ENCODE measurements around the gene IL2RG. TPM values are rescaled to one million over a fixed set of nuclear protein-coding genes. Genes with fewer than 3 reads are reported as not detected.

IL2RG gene
- total RNA-seq, 2 donors from 2014 or later = 1.8 to 2.6 TPM

GRCh38 chrX:71117358-71117757, 6.0 kb upstream of the IL2RG start:
- intact Hi-C loops (cut with DNase I) = no loop called here
- ATAC-seq (no peak), DNase-seq (no peak)

DNA sequence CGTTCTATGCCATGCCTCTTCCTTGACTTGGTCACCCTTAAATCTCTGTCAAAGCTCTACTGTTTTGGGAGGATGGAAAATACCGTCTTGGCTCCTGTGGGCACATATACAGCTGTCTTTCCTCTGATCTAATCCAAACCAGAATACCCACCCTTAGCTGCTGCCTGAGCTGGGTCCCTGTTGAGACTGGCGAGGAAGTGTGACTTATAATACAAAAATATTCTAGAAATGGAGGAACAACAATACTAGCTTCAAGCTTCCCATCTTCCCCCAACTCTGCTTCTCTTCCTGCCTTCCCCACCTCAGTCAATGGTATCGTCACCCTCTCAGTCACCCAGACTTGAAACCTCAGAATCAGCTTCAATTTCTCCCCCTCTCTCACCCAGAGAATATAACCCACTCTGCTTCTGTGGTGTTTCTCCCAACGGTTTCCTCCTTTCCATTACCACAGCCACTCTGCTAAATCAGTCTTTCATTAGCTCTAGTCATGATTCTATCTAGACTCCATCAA, 599 bp upstream of the IL2RG start:
- DNase-seq (no peak), ATAC-seq (no peak)
- intact Hi-C loops (cut with DNase I) = no loop called here

DNA sequence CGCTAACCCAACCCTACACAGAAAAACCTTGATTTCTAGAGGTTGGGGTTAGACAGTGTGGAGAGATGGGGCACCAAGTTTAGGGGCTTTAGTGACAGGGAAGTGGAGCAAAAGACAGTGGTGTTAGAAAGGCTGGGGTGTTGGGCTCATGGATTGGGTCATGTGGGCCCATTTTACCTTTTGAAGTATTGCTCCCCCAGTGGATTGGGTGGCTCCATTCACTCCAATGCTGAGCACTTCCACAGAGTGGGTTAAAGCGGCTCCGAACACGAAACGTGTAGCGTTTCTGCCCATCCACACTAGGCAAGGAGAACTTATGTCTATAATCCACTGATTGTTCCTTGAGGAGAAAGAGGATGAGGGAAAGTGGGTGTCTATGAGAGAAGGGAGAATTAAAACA, 2.3 kb downstream of the IL2RG start:
- ATAC-seq (no peak), DNase-seq (no peak)
- intact Hi-C loops (cut with DNase I) = no loop called here

DNA sequence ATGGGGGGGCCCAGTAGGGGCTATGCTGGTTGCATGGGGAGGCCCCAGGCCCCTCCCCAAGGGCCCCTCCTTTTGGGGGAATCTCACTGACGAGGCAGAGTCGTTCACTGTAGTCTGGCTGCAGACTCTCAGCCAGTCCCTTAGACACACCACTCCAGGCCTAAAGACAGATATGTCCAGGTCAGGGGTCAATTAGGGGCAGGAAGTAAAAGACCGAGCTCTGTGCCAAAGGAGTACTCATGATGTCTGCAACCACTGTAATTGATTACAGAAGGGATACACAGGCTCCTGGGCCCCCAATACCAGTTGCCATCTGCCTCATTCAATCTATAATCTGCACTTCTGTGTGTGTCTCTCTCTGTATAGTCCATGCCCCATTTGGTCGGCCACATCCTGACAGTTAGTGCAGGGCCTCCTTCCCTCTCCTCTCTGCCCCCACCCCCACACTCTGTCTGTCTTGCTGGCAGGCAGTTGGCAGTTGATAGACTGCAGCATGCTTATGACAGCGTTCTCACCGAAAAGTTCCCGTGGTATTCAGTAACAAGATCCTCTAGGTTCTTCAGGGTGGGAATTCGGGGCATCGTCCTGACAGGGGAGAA, 3.5 kb downstream of the IL2RG start:
- intact Hi-C loops (cut with DNase I) = no loop called here
- no peak for ATAC-seq

DNA sequence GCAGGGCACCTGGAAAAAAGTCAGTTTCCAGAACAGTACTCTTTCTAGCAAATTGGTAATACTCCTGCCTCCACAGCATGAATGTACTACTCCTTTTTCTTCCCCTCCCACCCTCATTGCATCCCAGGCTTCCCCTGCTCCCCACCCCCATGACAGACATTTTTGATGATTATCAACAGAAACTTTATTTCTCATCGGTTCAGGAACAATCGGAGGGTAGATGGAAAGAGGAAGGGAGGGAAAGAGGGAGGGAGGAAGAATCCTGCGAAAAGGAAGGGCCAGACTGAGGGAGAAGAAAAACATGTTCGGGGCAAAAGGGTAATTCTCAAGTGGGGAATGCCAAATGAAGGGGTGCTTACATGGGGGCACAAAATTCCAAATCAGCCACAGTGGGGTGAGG, 4.1 kb downstream of the IL2RG start:
- DNase-seq (no peak), ATAC-seq (no peak)
- intact Hi-C loops (cut with DNase I) = no loop called here

More for the DNA sequence above, 3.5 kb downstream of the IL2RG start:
- DNase-seq = no peak

- DNase-seq (no peak), ATAC-seq (no peak)
- intact Hi-C loops (cut with DNase I) = no loop called here
Observed at GRCh38 chrX:71106427-71106826, 5.0 kb downstream of the IL2RG start, which contains the start of gene CXorf65. TSS of gene CXorf65 (minus strand) at chrX:71106740. CDS start at chrX:71106556, 184 bp downstream.

DNA sequence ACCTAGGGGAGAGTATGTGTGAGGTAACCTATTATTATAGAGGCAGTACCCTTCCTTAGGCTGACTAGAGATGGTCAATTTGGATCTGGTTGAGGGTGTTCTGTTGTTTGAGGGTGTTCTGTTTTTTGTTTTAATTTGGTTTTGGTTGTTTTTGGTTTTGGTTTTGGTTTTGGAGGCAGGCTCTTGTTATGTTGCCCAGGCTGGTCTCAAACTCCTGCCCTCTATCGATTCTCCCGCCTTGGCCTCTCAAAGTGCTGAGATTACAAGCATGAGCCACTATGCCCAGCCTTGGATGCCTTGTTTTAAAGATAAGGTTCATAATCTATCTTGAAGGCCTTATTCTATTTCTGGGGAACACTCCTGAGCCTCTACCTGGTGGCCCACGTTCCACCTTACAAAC, 5.7 kb downstream of the IL2RG start:
- intact Hi-C loops (cut with DNase I) = no loop called here
- DNase-seq = no peak
- ATAC-seq = no peak

GRCh38 chrX:71103110-71103983, 8.0 kb downstream of the IL2RG start:
- no peak for DNase-seq
- intact Hi-C loops (cut with DNase I) = no loop called here
- ATAC-seq = peak; percentile 36 to 41

DNA sequence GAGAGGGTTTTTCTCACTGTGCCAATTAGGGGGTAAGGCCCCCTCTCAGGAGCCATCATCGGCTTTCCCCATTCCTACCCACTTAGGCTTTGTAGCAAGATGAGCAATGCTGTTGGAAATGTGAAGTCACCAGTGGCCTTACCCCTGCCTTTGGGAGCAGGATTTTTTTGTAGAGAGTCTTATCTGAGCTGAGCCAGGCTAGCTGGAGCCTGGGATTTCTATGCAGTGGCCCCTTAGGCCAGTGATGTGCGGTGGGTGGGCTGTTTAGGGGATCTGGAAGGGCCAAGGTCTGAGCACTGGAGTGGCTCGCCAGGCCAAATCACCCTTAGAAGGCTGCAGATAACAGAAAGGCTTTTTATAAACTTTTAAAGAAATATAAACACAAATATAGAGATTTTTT, 9.1 kb downstream of the IL2RG start:
- ATAC-seq (no peak), DNase-seq (no peak)
- intact Hi-C loops (cut with DNase I) = no loop called here

DNA sequence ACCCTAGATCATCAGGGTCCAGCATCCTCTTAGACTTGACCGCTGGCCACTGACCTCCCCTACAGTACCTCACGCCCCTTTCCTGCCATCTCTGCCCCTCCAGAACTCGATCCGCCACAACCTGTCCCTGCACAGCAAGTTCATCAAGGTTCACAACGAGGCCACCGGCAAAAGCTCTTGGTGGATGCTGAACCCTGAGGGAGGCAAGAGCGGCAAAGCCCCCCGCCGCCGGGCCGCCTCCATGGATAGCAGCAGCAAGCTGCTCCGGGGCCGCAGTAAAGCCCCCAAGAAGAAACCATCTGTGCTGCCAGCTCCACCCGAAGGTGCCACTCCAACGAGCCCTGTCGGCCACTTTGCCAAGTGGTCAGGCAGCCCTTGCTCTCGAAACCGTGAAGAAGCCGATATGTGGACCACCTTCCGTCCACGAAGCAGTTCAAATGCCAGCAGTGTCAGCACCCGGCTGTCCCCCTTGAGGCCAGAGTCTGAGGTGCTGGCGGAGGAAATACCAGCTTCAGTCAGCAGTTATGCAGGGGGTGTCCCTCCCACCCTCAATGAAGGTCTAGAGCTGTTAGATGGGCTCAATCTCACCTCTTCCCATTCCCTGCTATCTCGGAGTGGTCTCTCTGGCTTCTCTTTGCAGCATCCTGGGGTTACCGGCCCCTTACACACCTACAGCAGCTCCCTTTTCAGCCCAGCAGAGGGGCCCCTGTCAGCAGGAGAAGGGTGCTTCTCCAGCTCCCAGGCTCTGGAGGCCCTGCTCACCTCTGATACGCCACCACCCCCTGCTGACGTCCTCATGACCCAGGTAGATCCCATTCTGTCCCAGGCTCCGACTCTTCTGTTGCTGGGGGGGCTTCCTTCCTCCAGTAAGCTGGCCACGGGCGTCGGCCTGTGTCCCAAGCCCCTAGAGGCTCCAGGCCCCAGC, 10.5 kb downstream of the IL2RG start:
- DNase-seq (no peak), ATAC-seq (no peak)
- intact Hi-C loops (cut with DNase I) = no loop called here

GRCh38 chrX:71099736-71100135, 11.6 kb downstream of the IL2RG start:
- DNase-seq (no peak), ATAC-seq (no peak)
- intact Hi-C loops (cut with DNase I) = loop anchor here in 1 of 2 donors (5.0 kb wide), 1 partner anchor 78 kb away; no protein-coding TSS in a partner anchor

- intact Hi-C loops (cut with DNase I) = loop anchor here in 1 of 2 donors (5.0 kb wide), 1 partner anchor 78 kb away; no protein-coding TSS in a partner anchor
- no peak for ATAC-seq
- no peak for DNase-seq
Observed at GRCh38 chrX:71098951-71099506, 12.3 kb downstream of the IL2RG start.

DNA sequence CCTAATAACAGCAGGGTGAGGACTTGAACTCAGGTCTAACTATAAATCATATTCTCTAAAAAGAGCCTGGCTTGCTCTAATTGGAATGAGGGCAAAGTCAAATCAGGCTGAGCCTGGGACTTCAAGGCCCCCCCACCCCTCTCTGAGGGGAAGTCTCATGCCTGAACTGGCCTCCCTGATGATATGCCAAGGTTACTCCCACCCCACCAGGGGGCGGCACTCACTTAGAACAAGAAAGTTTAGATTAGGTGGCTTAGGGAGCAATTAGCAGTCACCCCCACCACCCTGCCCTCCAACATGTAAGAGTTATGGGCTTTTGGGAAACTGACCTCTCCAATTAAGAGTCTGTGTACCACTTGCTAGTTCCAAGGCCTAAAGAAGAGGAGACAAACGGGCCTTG, 13.1 kb downstream of the IL2RG start:
- intact Hi-C loops (cut with DNase I) = loop anchor here in 1 of 2 donors (5.0 kb wide), 1 partner anchor 79 kb away; no protein-coding TSS in a partner anchor
- ATAC-seq (no peak), DNase-seq (peak; percentile 62)

- ATAC-seq (no peak), DNase-seq (no peak)
- intact Hi-C loops (cut with DNase I) = loop anchor here in 1 of 2 donors (5.0 kb wide), 1 partner anchor 81 kb away; no protein-coding TSS in a partner anchor
Observed at GRCh38 chrX:71096760-71097032, 14.7 kb downstream of the IL2RG start.

DNA sequence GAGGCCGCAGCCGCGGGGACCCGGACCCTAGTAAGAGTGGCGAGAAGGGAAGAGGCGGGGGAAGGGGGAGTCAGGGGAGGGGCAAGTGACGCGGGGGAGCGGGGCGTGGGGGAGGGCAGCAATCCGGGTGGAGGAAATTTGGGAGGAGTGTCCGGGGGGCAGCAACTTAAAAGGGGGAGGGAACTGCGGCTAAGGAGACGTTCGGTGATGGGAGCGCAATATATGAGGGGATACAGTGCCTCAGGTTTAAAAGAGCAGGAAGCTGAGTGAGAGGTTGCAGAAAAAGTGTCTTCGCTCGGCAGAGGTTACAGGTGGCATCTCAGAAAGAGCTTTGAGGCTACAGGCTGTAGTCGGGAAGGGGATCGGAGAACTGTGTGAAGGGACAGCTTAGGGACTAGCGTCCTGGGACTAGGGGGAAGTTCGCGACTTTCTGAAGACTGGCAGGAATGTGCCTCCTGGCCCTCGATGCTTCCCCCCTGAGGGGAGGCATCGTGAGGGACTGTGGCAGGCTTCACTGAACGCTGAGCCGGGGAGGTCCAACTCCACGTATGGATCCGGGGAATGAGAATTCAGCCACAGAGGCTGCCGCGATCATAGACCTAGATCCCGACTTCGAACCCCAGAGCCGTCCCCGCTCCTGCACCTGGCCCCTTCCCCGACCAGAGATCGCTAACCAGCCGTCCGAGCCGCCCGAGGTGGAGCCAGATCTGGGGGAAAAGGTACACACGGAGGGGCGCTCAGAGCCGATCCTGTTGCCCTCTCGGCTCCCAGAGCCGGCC, 15.2 kb downstream of the IL2RG start:
- no peak for DNase-seq
- peak; percentile 83 to 88 for ATAC-seq
- intact Hi-C loops (cut with DNase I) = loop anchor here in 1 of 2 donors (5.0 kb wide), 1 partner anchor 81 kb away; no protein-coding TSS in a partner anchor

DNA sequence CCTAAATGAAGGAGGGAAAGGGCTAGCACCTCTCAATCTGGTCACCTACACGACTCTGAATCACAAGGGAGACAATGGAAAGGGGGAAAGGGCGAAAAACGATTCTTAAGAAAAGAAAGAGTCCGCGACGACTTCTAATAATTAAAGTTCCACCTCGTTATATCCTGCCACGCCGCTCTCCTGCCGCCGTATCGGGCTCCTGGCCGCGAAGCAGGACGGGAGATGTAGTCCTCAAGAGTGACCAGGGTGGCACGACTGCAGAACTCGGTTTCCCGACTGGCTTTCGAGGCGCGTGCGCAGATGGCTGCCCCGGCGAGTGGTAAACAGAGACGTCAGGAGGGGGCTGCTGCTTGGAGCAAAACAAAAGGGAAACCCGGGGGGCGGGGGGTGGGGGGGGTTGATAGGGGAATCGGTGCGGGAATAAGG, 15.8 kb downstream of the IL2RG start, which contains the start of gene FOXO4:
TSS of gene FOXO4 (plus strand) at position 297 of the 426 bp plus-strand sequence. CDS start 678 bp downstream, outside the sequence.
- peak; percentile 96 to 97 for ATAC-seq
- intact Hi-C loops (cut with DNase I) = loop anchor here in 1 of 2 donors (5.0 kb wide), 1 partner anchor 82 kb away; no protein-coding TSS in a partner anchor

DNA sequence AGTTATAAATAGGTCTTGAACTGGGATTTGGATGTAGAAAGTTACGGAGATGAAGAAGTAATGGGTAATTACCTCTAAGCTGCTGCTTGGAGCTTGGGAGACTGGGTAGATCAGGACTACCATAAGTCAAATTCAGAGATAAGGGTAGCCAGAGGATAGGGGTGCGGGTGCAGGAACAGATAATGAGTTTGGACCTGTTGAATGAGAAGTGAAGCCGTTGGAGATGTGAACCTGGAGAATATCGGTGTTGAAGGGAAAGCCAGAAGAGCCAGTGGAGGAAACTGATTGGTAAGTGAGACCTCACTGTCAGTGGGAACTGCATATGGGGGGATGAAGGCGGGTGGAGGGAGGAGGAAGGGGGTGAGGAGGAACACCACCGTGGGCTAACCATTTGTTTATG, 16.3 kb downstream of the IL2RG start:
- intact Hi-C loops (cut with DNase I) = loop anchor here in 1 of 2 donors (5.0 kb wide), 1 partner anchor 82 kb away; no protein-coding TSS in a partner anchor
- DNase-seq (no peak), ATAC-seq (no peak)

More for the DNA sequence above, 15.8 kb downstream of the IL2RG start, which contains the start of gene FOXO4:
- DNase-seq = peak; percentile 93

GRCh38 chrX:71091263-71091662, 20.1 kb downstream of the IL2RG start:
- DNase-seq (no peak), ATAC-seq (no peak)
- intact Hi-C loops (cut with DNase I) = no loop called here
